GM13976 (cell line): ENCODE measurements around the gene FAF1.

Source experiments
- DNase-seq: peaks from one replicate; pipeline ENCODE4 v3.0.0; 2012; ENCODE audit warnings: low spot score
- in situ Hi-C: fragments of 300-500 bp; cut with MboI; formaldehyde crosslinking; loops from one replicate; pipeline ENCODE4 v1.12.0; 2022; ENCODE audit warnings: low sequenced_read_pairs, mixed read lengths, inconsistent platforms; ENCODE audit not compliant: unreplicated experiment
- TF ChIP-seq, protein P1 (sequence below): IDR thresholded peaks from 2 replicates; pipeline ENCODE4 v1.5.1; 2012; ENCODE audit warnings: borderline replicate concordance, mild to moderate bottlenecking; ENCODE audit not compliant: insufficient read depth; ENCODE audit errors: extremely low read depth, missing control alignments, control extremely low read depth

FAF1 gene

GRCh38 chr1:50986653-50987052 is 26.6 kb upstream of the FAF1 start:
- TF ChIP-seq, protein P1, sequence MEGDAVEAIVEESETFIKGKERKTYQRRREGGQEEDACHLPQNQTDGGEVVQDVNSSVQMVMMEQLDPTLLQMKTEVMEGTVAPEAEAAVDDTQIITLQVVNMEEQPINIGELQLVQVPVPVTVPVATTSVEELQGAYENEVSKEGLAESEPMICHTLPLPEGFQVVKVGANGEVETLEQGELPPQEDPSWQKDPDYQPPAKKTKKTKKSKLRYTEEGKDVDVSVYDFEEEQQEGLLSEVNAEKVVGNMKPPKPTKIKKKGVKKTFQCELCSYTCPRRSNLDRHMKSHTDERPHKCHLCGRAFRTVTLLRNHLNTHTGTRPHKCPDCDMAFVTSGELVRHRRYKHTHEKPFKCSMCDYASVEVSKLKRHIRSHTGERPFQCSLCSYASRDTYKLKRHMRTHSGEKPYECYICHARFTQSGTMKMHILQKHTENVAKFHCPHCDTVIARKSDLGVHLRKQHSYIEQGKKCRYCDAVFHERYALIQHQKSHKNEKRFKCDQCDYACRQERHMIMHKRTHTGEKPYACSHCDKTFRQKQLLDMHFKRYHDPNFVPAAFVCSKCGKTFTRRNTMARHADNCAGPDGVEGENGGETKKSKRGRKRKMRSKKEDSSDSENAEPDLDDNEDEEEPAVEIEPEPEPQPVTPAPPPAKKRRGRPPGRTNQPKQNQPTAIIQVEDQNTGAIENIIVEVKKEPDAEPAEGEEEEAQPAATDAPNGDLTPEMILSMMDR = no peak
- DNase-seq = no peak
- in situ Hi-C loops = no loop called here

DNA sequence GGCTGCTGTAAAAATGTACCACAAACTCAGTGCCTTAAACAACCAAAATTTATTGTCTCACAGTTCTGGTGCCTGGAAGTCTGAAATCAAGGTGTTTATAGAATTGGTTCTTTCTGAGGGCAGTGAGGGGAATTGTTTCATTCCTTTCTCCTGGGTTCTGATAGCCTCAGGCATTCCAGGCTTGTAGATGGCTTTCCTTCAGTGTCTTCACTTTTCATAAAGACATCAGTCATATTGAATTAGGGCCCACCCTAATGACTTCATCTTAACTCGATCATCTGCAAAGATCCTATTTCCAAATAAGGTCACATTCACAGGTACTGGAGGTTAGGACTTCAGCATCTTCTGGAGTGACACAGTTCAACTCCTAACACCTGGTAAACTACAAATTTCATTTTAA is 25.0 kb upstream of the FAF1 start:
- DNase-seq = no peak
- TF ChIP-seq, protein P1 = no peak
- in situ Hi-C loops = no loop called here

DNA sequence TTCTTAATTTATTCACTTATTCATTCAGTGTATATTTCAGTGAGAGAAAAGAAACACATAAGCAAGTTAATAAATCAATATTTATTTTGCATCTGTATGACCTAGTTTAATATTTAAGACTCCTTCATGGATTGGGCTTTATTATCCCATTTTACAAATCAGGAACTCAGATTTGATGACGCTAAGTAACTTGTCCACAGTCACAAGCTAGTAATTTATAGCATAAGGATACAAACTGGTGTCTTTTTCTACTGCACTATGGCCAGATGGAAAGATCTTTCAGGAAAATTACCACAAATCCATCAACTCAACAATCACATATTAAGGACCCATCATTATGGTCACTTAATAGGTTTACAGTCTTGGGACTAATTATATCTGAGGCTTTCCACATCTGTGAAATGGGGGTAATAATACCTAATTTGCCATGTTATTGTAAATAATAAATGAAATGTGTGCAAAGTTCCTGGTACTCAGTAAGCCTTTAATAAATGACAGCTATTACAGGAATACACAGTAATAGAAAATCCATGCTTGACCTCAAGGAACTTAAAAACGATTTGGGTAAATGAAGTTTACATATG is 23.2 kb upstream of the FAF1 start:
- no peak for DNase-seq
- in situ Hi-C loops = no loop called here
- TF ChIP-seq, protein P1 = no peak

DNA sequence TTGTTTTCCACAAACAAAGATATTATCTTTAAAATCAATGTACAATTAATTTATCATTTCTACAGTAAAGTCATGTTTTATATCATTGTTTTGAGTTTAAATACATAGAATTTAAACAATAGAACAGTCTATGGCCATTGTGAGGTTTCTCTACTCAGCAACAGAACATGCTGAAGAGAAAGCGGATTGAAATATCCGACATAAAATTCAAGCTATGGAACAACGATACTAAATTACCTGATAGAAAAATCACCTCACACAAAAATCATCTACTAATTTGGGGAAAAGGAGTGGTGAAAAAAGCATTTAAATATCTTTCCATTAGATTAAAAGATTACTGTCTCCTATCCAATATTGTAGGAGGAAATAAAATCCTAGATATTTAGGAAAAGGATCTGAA is 22.5 kb upstream of the FAF1 start:
- in situ Hi-C loops = no loop called here
- TF ChIP-seq, protein P1 = no peak
- no peak for DNase-seq

- DNase-seq = no peak
- TF ChIP-seq, protein P1 = no peak
- in situ Hi-C loops = no loop called here
These were observed 21.7 kb upstream of the FAF1 start for GRCh38 chr1:50981741-50982140.

DNA sequence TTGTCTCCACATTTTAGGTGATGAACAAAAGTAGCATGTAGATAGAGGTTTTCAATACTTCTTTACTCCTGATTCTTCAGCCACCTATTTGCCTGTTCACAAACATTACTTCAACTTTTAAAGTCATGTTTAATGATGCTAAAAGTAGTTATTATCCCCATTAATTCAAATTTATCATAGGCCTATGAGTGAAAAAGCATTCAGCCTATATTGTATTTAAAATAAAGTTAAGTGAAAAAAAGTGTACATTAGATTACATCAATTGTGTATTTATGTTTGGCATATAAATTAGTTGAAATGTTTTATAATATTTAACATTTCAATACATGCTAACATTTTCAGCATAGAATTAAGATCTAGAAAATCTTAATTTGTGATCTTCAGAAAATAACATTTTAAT is 20.4 kb upstream of the FAF1 start:
- DNase-seq = no peak
- TF ChIP-seq, protein P1 = no peak
- in situ Hi-C loops = no loop called here
